Natural killer cell treated with Interleukin-12 subunit alpha and Interleukin-12 subunit beta and Interleukin-15 and Interleukin-18, amount 100 ng/mL, for 72 hours (primary cell): Measurements from ENCODE around the gene BMP8B. TPM values are rescaled to one million over a fixed set of nuclear protein-coding genes. Genes with fewer than 3 reads are reported as not detected.
A peak's percentile ranks its signal among the peaks of the same experiment; 100 is the strongest.
"Not testable (repeated sequence)": the region's sequence is repeated elsewhere in the genome, so short reads cannot be mapped to it uniquely, and the experiment has no call there.

ENCODE experiments used
- ATAC-seq, 2 donors: fragments of 150-1000 bp; cut with Tn5 transposase in 1 of 2; sonication (Bioruptor Pico), chemical (Tn5 transposase) in 1 of 2; 2 replicates each; pipeline ENCODE4 v1.10.0; 2021
- DNase-seq: peaks from one replicate; pipeline ENCODE4 v3.0.0; 2022; ENCODE audit warnings: low spot score
- H3K27ac Mint-ChIP-seq, 2 donors: 1 replicate in 1 of 2; 2 replicates in 1 of 2; pipeline ENCODE4 v1.8.0; 2022; ENCODE audit warnings: mixed read lengths in 2 of 2, mild to moderate bottlenecking in 1 of 2, moderate library complexity in 1 of 2
- H3K27me3 Mint-ChIP-seq, 2 donors: 1 replicate in 1 of 2; 2 replicates in 1 of 2; pipeline ENCODE4 v1.8.0; 2022; ENCODE audit warnings: mixed read lengths in 2 of 2
- H3K36me3 Mint-ChIP-seq: one replicate; pipeline ENCODE4 v1.8.0; 2022; ENCODE audit warnings: mixed read lengths
- H3K4me1 Mint-ChIP-seq, 2 donors: 1 replicate in 1 of 2; 2 replicates in 1 of 2; pipeline ENCODE4 v1.8.0; 2022; ENCODE audit warnings: low read depth in 2 of 2, mixed read lengths in 2 of 2, mild to moderate bottlenecking in 1 of 2
- H3K4me3 Mint-ChIP-seq: one replicate; pipeline ENCODE4 v1.8.0; 2022; ENCODE audit warnings: mixed read lengths
- H3K9me3 Mint-ChIP-seq: 2 replicates; pipeline ENCODE4 v1.8.0; 2022; ENCODE audit warnings: mixed read lengths
- total RNA-seq, 2 donors: library from RNA; stranded (reverse); gene quantifications; one replicate each; pipeline ENCODE4 v1.2.3, GENCODE V29; 2022

Gene BMP8B
- total RNA-seq, 2 donors from 2014 or later, result 0.84 to 1.8 TPM

GRCh38 chr1:39779137-39779536 lies 9.5 kb downstream of the BMP8B start:
- H3K9me3 Mint-ChIP-seq, result no peaks in the 10 kb centered on the region
- H3K27ac Mint-ChIP-seq, result no peak overlapping the region
- no peaks in the 10 kb centered on the region for H3K36me3 Mint-ChIP-seq
- no peak for DNase-seq
- no peak for ATAC-seq
- H3K27me3 Mint-ChIP-seq, result no peaks in the 10 kb centered on the region
- no peak overlapping the region for H3K4me3 Mint-ChIP-seq
- peaks cover 10 to 13% of the 10 kb centered on the region in 2 donors for H3K4me1 Mint-ChIP-seq

DNA sequence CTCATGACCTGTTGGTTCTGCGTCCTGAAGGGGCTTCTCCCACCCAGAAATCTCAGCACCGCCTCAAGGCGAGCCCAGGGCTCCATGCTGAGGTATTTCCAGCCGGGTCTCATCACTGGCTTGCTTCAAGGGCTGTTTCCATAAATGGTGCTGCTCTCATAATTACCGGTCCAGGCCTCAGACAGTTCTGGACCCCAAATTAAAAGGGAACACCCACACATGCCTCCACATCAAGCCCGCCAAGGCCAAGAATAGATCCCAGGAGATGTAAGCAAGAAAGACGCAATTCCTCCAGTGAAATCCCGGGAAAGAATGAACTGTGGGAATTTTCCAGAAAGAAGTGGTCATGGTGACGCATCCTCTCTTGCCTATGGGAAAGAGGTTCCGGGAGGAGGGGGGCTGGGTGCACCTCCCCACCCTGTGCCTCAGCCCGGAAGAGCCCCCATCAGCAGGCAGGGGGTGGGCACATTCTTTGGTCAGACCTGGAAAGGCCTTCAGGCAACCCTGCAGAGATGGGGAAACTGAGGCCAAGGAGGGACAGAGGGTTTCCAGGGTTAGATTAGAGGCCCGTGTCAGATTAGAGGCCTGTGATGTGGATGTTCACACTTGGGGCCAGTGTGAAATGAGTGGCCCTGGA lies 10.1 kb downstream of the BMP8B start:
- not testable (repeated sequence) for H3K27me3 Mint-ChIP-seq, H3K9me3 Mint-ChIP-seq, H3K4me3 Mint-ChIP-seq, H3K27ac Mint-ChIP-seq, H3K36me3 Mint-ChIP-seq, ATAC-seq, DNase-seq
- peaks cover 10 to 13% of the 10 kb centered on the region in 2 donors for H3K4me1 Mint-ChIP-seq

DNA sequence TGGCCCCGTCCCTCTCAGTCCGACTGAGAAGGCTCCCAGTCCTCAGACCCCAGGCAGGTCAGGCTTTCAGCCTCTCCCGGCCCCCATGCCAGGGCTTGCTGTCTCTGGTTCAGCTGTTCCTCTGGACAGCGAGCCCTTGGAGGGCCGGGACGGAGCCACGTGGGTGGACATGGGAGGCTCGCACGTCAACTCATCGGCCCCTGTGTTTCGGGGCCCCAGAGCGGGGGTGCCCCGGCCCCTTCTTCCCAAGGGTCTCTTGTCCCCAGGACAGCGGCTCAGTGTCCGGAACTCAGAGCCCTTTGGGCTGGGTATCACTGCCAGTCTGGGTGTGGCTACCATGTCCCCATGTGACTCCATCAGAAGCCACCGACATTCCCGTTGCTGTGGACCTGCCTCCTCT lies 10.8 kb downstream of the BMP8B start:
- H3K9me3 Mint-ChIP-seq, H3K36me3 Mint-ChIP-seq, H3K27me3 Mint-ChIP-seq, DNase-seq, ATAC-seq, H3K4me3 Mint-ChIP-seq, H3K27ac Mint-ChIP-seq: not testable (repeated sequence)
- H3K4me1 Mint-ChIP-seq, result peaks cover 10 to 13% of the 10 kb centered on the region in 2 donors

GRCh38 chr1:39777306-39777705 lies 11.4 kb downstream of the BMP8B start:
- ATAC-seq (no peak), DNase-seq (no peak)
- Mint-ChIP-seq H3K9me3 (no peaks in the 10 kb centered on the region), H3K4me1 (peaks cover 10 to 13% of the 10 kb centered on the region in 2 donors), H3K27ac (no peak overlapping the region), H3K27me3 (no peaks in the 10 kb centered on the region), H3K36me3 (no peaks in the 10 kb centered on the region), H3K4me3 (no peak overlapping the region)

DNA sequence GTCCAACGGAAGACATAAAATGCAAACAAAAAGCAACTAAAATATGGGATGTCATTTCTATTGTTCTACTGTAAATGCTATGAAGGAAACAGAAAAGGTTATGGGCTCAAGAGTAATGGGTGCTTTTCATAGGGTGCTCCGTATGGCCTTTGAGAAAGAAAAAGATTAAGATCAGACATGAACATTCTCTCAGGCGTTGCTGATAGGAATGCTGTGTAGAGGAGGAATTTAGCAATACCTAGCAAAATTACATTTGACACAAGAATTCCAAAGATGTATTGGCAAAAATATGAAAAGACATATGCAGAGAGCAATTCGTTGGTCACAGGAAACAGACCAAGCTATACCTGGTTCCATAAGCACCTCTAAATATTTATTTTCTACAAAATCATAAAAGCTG lies 11.8 kb downstream of the BMP8B start:
- peaks cover 10 to 13% of the 10 kb centered on the region in 2 donors for H3K4me1 Mint-ChIP-seq
- no peak overlapping the region for H3K4me3 Mint-ChIP-seq
- no peak for ATAC-seq
- H3K27me3 Mint-ChIP-seq, result no peaks in the 10 kb centered on the region
- no peak for DNase-seq
- no peaks in the 10 kb centered on the region for H3K9me3 Mint-ChIP-seq
- H3K27ac Mint-ChIP-seq, result peak overlapping the region in 1 of 2 donors; percentile 87
- no peaks in the 10 kb centered on the region for H3K36me3 Mint-ChIP-seq

- Mint-ChIP-seq H3K27me3 (no peaks in the 10 kb centered on the region), H3K4me1 (peaks cover 10 to 13% of the 10 kb centered on the region in 2 donors), H3K9me3 (no peaks in the 10 kb centered on the region), H3K36me3 (no peaks in the 10 kb centered on the region), H3K4me3 (peak overlapping the region; percentile 53), H3K27ac (peak overlapping the region; percentile 58 to 87)
- DNase-seq, result no peak
- ATAC-seq, result peak; percentile 64 to 72
Observed at GRCh38 chr1:39776400-39776713, 12.3 kb downstream of the BMP8B start.

DNA sequence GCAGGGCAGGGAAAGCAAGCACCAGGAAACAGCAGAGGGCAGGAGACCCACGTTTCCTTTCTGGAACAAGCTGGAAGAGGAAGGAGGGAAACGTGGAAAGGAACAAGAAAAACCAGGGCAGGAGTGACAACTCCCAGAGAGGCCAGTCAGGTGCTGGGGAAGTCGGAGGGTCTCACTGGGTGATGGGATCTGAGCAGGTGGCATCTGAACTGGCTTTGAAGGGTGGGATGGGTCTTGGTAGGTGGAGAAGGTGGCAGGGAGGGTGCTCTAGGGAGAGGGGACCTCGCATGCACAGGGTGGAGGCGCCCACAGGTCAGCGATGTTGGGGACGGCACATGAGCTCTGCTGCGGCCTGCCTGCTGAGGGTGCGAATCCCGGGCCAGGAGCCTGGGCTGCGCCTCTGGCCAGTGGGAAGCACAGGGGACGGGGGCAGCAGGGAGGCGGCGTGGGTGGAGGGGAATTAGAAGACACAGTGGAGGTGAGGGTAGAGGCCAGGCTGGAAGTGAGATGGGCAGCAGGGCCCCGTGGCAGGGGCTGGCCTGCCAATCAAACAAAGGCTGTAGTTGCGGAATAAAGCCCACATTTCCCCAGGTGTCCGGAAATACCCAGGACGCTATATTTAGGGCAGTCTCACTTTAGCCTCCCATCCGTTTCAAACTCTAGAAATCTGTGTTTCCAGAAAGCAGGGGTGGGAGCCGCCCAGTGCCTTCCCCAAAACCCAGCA lies 12.8 kb downstream of the BMP8B start:
- Mint-ChIP-seq H3K4me3 (peak overlapping the region; percentile 53), H3K4me1 (peaks cover 10 to 13% of the 10 kb centered on the region in 2 donors), H3K27ac (peak overlapping the region; percentile 58 to 87)
- peak in 1 of 2 donors; percentile 46 for ATAC-seq
- not testable (repeated sequence) for H3K36me3 Mint-ChIP-seq, H3K9me3 Mint-ChIP-seq, DNase-seq, H3K27me3 Mint-ChIP-seq

- Mint-ChIP-seq H3K27ac (peak overlapping the region in 1 of 2 donors; percentile 87), H3K4me1 (peaks cover 10 to 13% of the 10 kb centered on the region in 2 donors)
- not testable (repeated sequence) for ATAC-seq, H3K36me3 Mint-ChIP-seq, DNase-seq, H3K4me3 Mint-ChIP-seq, H3K9me3 Mint-ChIP-seq, H3K27me3 Mint-ChIP-seq
Observed at GRCh38 chr1:39775141-39775540, 13.5 kb downstream of the BMP8B start.

DNA sequence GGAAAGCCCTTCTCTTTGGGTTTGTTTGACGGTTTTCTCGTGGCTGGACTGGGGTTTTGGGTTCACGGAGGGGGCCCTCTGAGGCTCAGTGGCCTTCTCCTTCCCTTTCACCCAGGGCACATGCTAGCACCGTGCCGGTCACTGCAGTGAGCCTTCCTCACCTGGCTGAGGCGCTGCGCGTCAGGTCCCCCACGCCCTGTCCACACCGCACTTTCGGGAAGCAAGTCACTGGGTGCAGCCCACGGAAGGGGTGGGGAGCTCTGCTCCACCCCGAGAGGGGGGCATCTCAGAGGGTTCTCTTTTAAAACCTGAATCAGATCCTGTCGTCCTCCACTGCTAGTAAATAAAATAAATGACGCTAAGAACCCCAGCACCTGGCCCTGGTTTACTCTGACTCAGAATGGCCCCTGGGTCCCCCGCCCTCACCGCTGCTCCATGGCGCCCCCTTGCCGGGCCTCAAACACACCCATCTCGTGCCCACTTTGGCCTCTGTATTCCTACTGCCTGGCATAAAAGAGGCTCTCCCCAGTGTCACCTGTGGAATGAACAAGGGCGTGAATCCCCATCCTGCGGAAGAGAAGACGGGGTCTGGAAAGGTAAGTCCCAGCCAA lies 15.2 kb downstream of the BMP8B start:
- not testable (repeated sequence) for H3K9me3 Mint-ChIP-seq, H3K4me3 Mint-ChIP-seq, DNase-seq, H3K36me3 Mint-ChIP-seq, H3K27me3 Mint-ChIP-seq, ATAC-seq, H3K27ac Mint-ChIP-seq
- peaks cover 10 to 13% of the 10 kb centered on the region in 2 donors for H3K4me1 Mint-ChIP-seq

DNA sequence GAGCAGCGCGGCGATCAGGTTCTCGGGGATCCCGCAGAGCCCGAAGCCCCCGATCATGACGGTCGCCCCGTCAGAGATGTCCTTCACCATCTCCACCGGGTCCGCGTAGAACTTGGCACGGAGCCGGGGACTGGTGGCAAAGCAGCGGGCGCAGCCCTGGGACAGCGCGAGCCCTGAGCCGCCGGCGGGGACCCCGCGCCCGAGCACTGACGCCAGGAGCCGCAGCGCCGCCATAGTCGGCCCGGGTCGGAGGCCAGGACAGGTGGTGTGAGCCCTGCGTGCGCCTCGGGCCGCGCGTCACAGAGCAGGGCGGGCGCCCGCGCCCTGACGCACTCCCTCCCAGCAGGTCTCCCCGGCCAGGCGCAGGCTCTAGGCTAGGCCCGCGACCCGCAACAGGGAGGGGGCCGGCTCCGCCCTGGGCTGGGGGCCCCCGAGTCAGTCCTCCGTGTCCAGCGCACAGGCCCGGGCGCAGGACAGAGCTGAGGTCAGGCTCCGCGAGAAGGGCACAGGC lies 17.6 kb downstream of the BMP8B start, which contains the start of gene OXCT2:
Gene OXCT2, minus strand, starts transcription at position 327 of the 511 bp plus-strand sequence. Its CDS starts 93 bp downstream, at position 234.
- ATAC-seq (peak; percentile 34 to 54), DNase-seq (peak; percentile 29)
- H3K4me1 Mint-ChIP-seq, H3K27ac Mint-ChIP-seq, H3K9me3 Mint-ChIP-seq, H3K27me3 Mint-ChIP-seq, H3K36me3 Mint-ChIP-seq: not testable (repeated sequence)
- peak within 1 kb of the TSS; percentile 44 for H3K4me3 Mint-ChIP-seq

DNA sequence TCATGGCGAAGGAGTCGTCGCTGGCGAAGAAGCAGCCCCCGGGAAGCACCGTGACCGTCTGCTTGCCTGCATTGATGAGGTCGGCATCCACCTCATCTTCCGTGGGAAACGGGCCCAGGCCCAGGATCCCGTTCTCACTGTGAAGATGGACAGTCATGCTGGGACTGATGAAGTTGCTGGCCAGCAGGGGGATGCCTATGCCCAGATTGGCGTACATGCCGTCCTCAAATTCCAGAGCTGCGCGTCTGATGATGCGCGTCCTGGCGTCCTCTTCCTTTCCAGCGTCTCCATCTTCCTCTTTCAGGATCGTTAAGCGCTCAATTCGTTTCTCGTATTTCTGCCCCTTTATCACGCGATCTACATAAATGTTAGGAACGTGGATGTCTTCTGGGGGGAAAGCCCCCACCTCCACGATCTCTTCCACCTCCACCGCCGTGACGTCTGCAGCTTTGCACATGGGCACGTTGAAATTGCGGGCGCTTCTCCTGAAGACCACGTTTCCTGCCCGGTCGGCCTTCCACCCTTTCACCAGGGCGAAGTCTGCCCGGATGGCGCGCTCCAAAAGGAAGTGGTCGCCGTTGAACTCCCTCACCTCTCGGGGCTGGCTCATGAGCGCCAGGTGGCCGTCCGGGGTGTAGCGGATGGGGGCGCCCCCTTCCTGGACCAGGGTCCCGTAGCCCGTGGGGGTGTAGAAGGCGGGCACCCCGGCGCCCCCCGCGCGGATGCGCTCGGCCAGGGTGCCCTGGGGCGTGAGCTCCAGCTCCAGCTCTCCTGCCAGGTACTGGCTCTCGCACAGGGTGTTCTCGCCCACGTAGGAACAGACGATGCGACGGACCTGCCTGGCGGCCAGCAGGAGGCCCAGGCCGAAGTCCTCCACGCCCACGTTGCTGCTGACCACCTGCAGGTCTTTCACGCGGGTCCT lies 18.3 kb downstream of the BMP8B start:
- H3K4me1 Mint-ChIP-seq, H3K36me3 Mint-ChIP-seq, DNase-seq, H3K27me3 Mint-ChIP-seq, H3K9me3 Mint-ChIP-seq, H3K27ac Mint-ChIP-seq: not testable (repeated sequence)
- ATAC-seq, result peak; percentile 41 to 43
- peak overlapping the region; percentile 44 for H3K4me3 Mint-ChIP-seq

DNA sequence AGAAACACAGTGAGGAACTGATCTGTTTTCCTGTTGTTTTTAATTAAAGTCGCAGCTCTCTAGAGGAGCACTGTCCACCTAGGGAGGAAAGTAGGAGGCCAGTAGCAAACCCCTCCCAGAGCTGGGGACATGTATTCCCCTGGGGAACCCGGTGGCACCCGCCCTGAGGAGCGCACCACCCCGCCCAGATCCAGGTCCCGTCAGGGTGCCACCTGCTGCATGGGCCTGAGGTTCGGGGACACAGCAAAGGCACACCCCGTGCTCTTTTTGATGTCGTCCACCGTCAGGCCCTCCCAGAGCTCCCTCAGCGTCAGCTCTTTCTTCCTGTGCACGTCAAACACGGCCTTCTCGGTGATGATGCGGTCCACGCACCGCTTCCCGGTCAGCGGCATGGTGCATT lies 19.2 kb downstream of the BMP8B start:
- H3K27me3 Mint-ChIP-seq, H3K4me1 Mint-ChIP-seq, H3K4me3 Mint-ChIP-seq, ATAC-seq, H3K36me3 Mint-ChIP-seq, H3K9me3 Mint-ChIP-seq, H3K27ac Mint-ChIP-seq: not testable (repeated sequence)
- DNase-seq, result peak; percentile 51

DNA sequence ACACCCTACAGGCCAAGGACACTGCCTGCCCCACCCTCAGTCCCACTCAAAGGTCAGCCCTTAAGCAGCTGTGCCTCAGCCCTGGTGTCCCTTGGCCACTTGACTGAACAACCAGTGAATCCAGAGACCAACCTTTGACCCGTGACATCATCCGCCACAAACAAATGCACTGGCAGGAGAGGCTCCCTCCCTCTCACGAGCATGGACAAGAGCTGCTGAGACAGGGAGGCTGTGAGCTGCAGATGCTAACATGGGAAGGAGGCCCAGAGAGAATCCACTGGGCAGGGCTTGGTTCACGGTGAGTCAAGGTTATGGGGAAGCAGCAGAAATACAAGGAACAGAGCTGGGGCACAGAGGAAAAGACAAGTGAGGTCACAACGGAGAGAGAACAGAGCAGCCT lies 22.2 kb downstream of the BMP8B start:
- H3K27ac Mint-ChIP-seq, H3K36me3 Mint-ChIP-seq, DNase-seq, H3K27me3 Mint-ChIP-seq, ATAC-seq, H3K9me3 Mint-ChIP-seq, H3K4me1 Mint-ChIP-seq, H3K4me3 Mint-ChIP-seq: not testable (repeated sequence)
